GM12875 (cell line): ENCODE data around the gene RGS3.
A peak's percentile ranks its signal among the peaks of the same experiment; 100 is the strongest.

ENCODE experiments used
- H3K4me3 ChIP-seq: one replicate; pipeline ENCODE4 v1.5.1; 2011; ENCODE audit warnings: low read depth, low read length, control low read depth
- TF ChIP-seq, protein P1 (sequence below): IDR thresholded peaks from 2 replicates; pipeline ENCODE4 v1.5.1; 2011; ENCODE audit warnings: low read depth, mild to moderate bottlenecking, control low read depth, inconsistent platforms, low read length, moderate library complexity, borderline replicate concordance; ENCODE audit not compliant: insufficient read depth

Gene RGS3

GRCh38 chr9:113587471-113588031 lies 124.0 kb downstream of the RGS3 start:
- TF ChIP-seq, protein P1, sequence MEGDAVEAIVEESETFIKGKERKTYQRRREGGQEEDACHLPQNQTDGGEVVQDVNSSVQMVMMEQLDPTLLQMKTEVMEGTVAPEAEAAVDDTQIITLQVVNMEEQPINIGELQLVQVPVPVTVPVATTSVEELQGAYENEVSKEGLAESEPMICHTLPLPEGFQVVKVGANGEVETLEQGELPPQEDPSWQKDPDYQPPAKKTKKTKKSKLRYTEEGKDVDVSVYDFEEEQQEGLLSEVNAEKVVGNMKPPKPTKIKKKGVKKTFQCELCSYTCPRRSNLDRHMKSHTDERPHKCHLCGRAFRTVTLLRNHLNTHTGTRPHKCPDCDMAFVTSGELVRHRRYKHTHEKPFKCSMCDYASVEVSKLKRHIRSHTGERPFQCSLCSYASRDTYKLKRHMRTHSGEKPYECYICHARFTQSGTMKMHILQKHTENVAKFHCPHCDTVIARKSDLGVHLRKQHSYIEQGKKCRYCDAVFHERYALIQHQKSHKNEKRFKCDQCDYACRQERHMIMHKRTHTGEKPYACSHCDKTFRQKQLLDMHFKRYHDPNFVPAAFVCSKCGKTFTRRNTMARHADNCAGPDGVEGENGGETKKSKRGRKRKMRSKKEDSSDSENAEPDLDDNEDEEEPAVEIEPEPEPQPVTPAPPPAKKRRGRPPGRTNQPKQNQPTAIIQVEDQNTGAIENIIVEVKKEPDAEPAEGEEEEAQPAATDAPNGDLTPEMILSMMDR: peak; percentile 20; the same call in 1 of the 2 replicates
- H3K4me3 ChIP-seq: no peak overlapping the region

DNA sequence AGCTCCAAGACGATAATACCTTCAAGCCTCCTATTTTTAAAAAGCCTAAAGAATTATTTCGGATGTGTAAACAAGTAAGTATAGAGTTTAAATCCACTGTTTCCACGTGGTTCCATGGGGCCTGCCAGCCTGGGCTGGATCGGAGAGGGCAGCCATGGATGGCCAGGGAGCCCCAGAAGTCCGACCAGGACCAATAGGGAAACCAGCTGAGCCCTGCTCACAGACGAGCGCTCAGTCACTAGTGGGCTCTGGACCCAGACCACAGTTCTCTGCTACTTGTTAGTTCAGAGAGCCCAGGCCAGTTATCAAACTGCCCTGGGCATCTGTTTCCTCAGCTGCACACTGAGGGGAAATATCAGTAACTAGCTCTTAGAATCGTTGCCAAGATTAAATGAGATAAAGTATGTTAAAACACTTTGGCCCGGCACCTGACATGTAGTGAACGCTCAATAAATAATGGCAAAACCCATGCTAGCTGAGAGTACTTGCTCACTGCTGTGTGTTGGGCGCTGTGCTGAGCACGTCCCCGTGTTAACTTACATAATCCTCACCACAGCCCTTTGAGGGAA lies 124.8 kb downstream of the RGS3 start:
- TF ChIP-seq, protein P1: no peak
- no peak overlapping the region for H3K4me3 ChIP-seq

DNA sequence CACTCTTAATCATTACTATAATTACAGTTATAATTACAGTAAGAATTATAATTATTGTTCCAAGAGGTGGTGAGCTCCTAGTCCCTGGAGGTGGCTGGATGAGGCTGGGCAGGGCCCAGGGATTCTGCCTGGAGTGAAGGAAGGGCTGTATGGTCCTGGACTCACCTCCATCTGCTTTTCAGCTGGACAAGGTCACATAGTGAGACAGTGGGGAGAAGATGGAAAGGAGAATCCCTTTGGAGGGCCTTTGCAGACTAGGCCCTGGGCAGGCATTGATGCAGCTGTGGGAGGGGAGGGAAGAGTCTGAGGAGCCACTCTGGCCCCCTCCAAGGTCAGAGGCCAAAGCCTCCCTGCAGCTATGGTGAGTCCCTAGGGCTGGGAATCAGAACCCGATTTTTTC lies 125.4 kb downstream of the RGS3 start:
- TF ChIP-seq, protein P1: no peak
- no peak overlapping the region for H3K4me3 ChIP-seq

DNA sequence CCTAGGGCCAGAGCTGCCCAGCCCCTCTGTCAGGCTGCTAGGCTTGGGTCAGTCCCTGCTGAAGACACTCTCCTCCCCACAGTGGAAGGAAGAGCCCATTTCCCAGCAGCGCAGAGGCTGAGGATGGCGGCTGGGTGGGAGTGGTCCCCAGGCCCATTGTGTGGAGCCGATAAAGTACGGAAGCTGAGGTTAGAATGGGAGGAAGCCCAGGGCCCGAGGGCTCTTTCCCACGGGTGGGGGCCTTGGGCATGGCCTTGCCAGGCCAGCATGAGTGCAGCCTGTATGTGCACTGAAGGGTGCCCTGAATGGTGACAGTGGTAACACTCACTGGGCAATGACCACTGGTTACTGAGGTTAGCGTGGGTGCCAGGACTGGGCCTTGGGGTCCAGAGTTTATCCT lies 125.9 kb downstream of the RGS3 start:
- TF ChIP-seq, protein P1: no peak
- H3K4me3 ChIP-seq: no peak overlapping the region

DNA sequence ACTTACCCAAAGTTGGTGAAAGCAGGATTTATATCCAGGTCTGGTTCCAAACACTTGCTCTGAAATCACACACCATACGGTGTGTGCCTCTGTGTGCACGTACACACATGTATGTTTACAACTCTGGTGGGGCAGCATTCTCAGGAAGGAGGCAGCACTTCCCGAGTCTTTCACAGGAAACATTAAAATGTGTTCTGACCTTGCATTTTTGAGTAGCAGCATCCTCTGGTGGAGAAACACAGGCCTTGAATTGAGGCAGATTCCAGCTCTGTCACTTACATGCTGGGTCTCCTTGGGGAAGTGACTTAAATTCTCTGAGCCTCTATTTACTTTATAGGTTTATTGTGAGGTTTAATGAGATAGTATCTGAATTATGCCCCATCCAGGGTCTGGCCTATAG lies 126.4 kb downstream of the RGS3 start:
- no peak overlapping the region for H3K4me3 ChIP-seq
- TF ChIP-seq, protein P1: peak; percentile 44; the same call in 1 of the 2 replicates

GRCh38 chr9:113590389-113590788 lies 126.9 kb downstream of the RGS3 start:
- no peak overlapping the region for H3K4me3 ChIP-seq
- TF ChIP-seq, protein P1: no peak
